LNCaP clone FGC (cell line): ENCODE results near the gene MYH9.

ENCODE experiments used
- DNase-seq: peaks from one replicate; pipeline ENCODE4 v3.0.0-alpha.2; 2011; ENCODE audit warnings: low read depth
- H3K4me3 ChIP-seq: 2 replicates; pipeline ENCODE4 v1.5.1; 2011; ENCODE audit warnings: mild to moderate bottlenecking, low read depth, low read length, control low read depth
- TF ChIP-seq, protein P1 (sequence below): IDR thresholded peaks from 2 replicates; pipeline ENCODE4 v1.5.1; 2012; ENCODE audit warnings: mild to moderate bottlenecking; ENCODE audit not compliant: control insufficient read depth, insufficient read depth; ENCODE audit errors: extremely low read depth

MYH9 gene

DNA sequence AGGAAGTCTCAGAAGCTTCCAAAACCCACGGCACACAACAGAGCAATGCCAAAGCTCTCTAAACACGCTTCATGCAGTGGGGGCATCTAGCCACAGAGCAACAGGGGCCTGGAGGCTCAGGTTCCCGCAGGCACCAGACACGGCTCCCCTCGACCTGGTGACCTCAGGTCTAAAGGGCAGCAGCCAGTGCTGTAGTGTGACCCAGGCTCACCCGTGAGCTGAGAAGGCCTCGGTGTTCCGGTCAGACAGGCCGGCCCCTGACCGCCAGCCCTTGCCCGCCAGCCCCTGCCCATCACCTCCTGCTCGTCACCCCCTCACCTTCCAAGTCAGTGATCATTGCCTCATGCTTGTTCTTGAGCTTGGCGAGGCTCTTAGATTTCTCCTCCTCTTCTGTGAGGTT lies 89.2 kb downstream of the MYH9 start:
- H3K4me3 ChIP-seq: no peak overlapping the region
- no peak for DNase-seq
- TF ChIP-seq, protein P1, sequence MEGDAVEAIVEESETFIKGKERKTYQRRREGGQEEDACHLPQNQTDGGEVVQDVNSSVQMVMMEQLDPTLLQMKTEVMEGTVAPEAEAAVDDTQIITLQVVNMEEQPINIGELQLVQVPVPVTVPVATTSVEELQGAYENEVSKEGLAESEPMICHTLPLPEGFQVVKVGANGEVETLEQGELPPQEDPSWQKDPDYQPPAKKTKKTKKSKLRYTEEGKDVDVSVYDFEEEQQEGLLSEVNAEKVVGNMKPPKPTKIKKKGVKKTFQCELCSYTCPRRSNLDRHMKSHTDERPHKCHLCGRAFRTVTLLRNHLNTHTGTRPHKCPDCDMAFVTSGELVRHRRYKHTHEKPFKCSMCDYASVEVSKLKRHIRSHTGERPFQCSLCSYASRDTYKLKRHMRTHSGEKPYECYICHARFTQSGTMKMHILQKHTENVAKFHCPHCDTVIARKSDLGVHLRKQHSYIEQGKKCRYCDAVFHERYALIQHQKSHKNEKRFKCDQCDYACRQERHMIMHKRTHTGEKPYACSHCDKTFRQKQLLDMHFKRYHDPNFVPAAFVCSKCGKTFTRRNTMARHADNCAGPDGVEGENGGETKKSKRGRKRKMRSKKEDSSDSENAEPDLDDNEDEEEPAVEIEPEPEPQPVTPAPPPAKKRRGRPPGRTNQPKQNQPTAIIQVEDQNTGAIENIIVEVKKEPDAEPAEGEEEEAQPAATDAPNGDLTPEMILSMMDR: no peak

DNA sequence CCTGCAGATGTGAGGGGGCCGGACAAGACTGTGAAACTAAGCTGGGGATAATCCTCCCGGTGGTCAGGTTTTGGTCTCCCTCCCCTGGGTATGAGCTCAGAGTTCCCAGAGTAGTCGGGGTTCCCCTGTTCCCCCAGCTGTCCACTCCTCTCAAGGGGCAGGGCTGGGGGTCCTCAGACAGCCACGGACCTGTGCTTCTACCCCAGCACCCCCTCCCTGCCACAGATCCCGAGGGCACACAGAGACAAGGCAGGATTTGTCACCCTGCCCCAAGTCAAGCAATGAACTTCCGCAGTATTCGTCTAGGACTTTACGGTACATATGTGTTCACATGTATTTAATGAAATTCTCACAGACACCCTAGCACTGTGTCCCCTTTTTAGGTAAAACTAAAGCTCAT lies 89.6 kb downstream of the MYH9 start:
- DNase-seq: no peak
- no peak overlapping the region for H3K4me3 ChIP-seq
- TF ChIP-seq, protein P1: no peak

DNA sequence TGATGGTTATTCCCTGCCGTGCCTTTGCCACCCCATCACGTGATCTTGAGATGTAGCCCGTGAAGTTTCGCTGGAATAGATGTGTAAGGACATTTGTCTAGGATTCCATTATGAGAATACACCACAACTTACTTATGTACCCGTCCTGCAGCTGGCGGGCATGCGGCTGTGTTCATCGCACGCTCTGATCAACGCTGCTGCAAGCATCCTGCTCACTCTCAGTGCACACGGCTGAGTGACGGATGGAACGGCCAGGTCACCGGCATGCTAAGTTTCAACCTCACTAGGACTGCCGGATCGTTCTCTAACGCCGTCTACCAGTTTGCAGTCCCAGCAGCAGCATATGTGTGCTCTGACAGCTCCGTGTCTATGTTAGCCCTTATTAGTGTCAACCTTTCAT lies 90.2 kb downstream of the MYH9 start:
- no peak overlapping the region for H3K4me3 ChIP-seq
- TF ChIP-seq, protein P1: no peak
- no peak for DNase-seq

DNA sequence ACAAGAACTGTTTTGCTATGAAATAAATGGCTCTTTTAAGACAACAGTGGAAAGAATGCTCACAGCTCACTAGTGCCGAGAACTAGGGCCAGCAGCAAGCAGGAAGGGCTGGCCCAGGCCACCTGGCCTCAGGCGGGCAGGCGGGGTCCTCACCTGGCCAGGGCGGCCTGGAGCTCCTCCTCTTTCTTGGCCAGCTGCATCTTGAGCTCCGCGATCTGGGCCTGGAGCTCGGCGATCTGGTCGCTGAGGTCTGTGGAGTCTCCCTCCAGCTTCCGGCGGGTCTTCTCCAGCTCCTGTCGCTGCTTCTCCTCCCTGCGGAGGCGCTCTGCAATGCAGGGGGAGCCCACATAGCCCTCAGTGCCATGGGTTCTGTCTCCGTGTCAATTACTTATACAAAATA lies 91.1 kb downstream of the MYH9 start:
- DNase-seq: no peak
- TF ChIP-seq, protein P1: no peak
- no peak overlapping the region for H3K4me3 ChIP-seq

DNA sequence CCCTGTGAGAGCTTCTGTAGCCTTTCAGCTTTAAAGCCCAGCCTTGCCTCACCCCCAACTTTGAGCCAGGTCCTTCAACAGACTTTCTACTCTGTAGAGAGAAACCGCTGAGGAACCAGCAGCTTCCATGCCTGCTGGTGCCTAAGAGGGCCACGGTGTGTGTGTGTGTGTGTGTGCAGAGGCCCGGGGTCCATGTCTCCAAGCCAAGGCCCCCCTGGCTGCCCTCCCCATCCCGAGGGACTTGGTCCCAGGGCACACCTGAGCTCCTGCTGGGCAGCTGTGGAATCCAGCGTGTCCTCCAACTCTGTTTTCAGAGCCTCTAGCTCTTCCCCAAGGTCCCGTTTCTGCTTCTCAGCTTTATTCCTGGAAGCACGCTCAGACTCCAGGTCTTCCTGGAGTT lies 92.5 kb downstream of the MYH9 start:
- DNase-seq: no peak
- no peak overlapping the region for H3K4me3 ChIP-seq
- TF ChIP-seq, protein P1: no peak

DNA sequence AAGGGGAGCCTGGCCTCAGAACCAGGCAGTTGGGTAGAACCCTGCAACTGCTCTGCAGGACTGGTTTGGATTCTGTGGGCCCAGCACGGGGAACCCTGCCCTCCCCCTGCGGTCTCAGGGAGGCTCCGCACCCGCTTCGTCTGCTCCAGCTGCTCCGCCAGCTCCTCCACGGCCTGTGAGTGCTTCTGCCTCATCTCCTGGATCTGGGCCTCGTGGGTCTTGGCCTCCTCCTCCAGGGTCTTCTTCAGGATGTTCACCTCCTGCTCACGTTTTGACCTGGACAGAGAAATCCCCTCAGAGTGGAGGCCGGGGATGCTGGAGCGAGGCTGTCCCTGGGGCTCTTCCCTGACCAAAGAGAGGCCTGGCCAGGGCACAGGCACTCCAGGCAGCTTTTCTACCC lies 93.0 kb downstream of the MYH9 start:
- no peak for DNase-seq
- TF ChIP-seq, protein P1: no peak
- no peak overlapping the region for H3K4me3 ChIP-seq

DNA sequence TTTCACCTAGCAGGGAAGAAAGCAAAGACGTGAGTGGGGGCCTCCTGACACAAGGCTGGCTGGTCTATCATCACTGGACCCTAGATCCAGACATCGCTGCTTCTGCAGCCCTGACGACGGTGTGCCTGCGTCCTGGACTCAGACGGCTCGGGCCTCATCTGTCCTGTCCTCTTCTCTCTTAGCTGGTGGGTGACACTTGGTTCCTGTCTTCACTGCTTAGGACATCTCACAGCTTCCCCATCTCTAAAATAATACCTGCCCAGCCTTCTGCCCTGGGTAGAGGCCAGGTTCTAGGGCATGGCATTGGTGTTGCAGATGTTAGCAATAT lies 93.5 kb downstream of the MYH9 start:
- DNase-seq: no peak
- TF ChIP-seq, protein P1: no peak
- H3K4me3 ChIP-seq: no peak overlapping the region
